Uterus (tissue), 4 donors: Measurements from ENCODE around the gene CADM3. TPM values are rescaled to one million over a fixed set of nuclear protein-coding genes. Genes with fewer than 3 reads are reported as not detected.

ENCODE experiments used
- DNase-seq, 2 donors: peaks; one replicate each; pipeline ENCODE4 v3.0.0-alpha.2; 2019 to 2020
- H3K27ac ChIP-seq, 2 donors: fragments of 200-600 bp; sonication (generic); 1 replicate in 1 of 2; 2 replicates in 1 of 2; pipeline ENCODE4 v1.5.1; 2016 to 2018
- H3K27me3 ChIP-seq, 2 donors: fragments of 200-600 bp; sonication (generic); one replicate each; pipeline ENCODE4 v1.5.1; 2018 to 2019; ENCODE audit warnings: control low read depth in 1 of 2
- H3K36me3 ChIP-seq, 2 donors: fragments of 200-600 bp; sonication (generic); one replicate each; pipeline ENCODE4 v1.5.1; 2019; ENCODE audit warnings: control low read depth in 1 of 2
- H3K4me1 ChIP-seq, 2 donors: fragments of 200-600 bp; sonication (generic); one replicate each; pipeline ENCODE4 v1.5.1; 2018 to 2019; ENCODE audit warnings: control low read depth in 1 of 2
- H3K4me3 ChIP-seq, 2 donors: fragments of 200-600 bp; sonication (generic); 1 replicate in 1 of 2; 2 replicates in 1 of 2; pipeline ENCODE4 v1.5.1; 2018 to 2019; ENCODE audit warnings: mild to moderate bottlenecking in 1 of 2
- H3K9me3 ChIP-seq, 2 donors: fragments of 200-600 bp; sonication (generic); one replicate each; pipeline ENCODE4 v1.5.1; 2019; ENCODE audit warnings: control low read depth in 1 of 2
- CTCF ChIP-seq, 4 experiments: fragments of 200-600 bp in 2 of 4; fragments of 450-650 bp in 2 of 4; sonication (generic) in 2 of 4; IDR thresholded peaks; one replicate each; pipeline ENCODE4 v1.5.1; 2016 to 2019; ENCODE audit warnings: antibody characterized with exemption in 4 of 4, mild to moderate bottlenecking in 2 of 4, moderate library complexity in 1 of 4
- POLR2A ChIP-seq, 2 donors: fragments of 450-650 bp; IDR thresholded peaks; one replicate each; pipeline ENCODE4 v1.6.1; 2016; ENCODE audit warnings: antibody characterized with exemption in 2 of 2, mild to moderate bottlenecking in 1 of 2, moderate library complexity in 1 of 2
- intact Hi-C: fragments of 100-400 bp; cut with DNase I; formaldehyde crosslinking; loops from one replicate; pipeline ENCODE4 v1.15.1; 2023; ENCODE audit warnings: low total_unique reads
- total RNA-seq, 4 donors: library from RNA; depleted of rRNA in 3 of 4; stranded (reverse); fragments of >200 nt in 3 of 4; gene quantifications; one replicate each; pipeline versions ENCODE4 v1.1.0 to v1.2.4, GENCODE V29; 2014 to 2023
- donor health status: DM: yes; HTN: yes; CAD: no.

CADM3 gene
- total RNA-seq, 4 donors from 2014 or later = 2.7 to 8.8 (median 5.6) TPM; not detected in 1

DNA sequence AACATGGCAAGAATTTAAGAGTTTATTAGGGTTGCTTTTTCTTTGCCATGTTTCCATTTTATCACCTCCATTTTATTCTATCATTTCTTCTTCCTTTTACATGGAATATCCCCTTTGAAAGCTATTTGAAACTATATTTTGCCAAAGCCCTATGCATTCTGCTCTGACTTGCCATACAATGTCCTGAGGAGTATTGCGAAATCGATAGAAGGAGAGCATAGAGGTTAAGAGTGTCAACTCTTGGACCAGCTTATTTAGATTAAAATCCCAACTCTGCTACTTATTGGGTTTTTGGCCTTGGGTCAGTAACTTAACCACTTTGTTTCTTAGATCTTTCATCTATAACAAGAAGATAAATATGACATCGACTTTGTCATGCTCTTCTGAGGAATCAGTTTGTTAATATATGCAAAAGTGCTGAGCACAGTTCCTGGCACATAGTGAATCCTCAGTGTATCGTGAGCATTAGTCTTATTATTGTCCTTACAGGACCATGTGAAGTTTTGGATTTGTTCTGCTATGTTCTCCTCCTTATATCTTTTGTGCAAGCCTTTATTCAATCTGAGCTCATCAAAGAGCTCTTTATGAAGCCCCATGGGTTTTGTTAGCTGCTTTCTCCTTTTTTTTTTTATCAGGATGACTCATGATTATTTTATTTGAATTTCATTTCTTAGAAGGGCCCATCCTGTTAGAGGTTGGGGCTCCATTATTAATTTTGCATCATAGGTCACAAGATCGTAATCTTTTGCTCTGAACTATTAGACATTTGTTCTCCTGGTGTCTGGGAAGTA, 50.9 kb downstream of the CADM3 start:
- intact Hi-C loops = no loop called here
- H3K4me1 ChIP-seq = no peaks in the 10 kb centered on the region
- H3K4me3 ChIP-seq = no peak overlapping the region
- no peaks in the 10 kb centered on the region for H3K36me3 ChIP-seq
- DNase-seq = no peak
- no peaks in the 10 kb centered on the region for H3K27me3 ChIP-seq
- TF ChIP-seq CTCF (IDR thresholded peaks at IDR 0.05) = no peak
- no peak overlapping the region for H3K27ac ChIP-seq
- H3K9me3 ChIP-seq = no peaks in the 10 kb centered on the region

DNA sequence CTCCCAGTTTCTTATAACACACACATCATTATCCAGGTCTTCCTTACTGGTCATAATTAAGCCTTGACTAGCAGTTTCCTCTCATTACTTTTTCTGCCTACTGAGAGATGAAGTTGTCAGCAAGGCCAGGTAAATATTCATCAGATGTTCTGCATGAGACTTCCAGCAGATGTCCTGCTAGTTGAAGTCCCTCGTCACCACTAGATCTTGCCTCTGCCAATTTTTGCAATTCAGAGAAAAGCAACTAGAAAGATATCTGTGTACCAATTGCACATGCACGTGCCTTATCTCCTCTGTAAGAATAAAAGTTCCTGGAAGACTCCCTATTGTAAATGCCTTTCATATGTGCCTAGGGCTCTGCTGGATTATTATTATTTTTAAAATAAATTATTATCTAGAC, 51.6 kb downstream of the CADM3 start:
- no peaks in the 10 kb centered on the region for H3K27me3 ChIP-seq
- H3K4me1 ChIP-seq = no peaks in the 10 kb centered on the region
- no peaks in the 10 kb centered on the region for H3K9me3 ChIP-seq
- no peak overlapping the region for H3K4me3 ChIP-seq
- no peak overlapping the region for H3K27ac ChIP-seq
- no peak for DNase-seq
- intact Hi-C loops = no loop called here
- H3K36me3 ChIP-seq = no peaks in the 10 kb centered on the region
- no peak for TF ChIP-seq POLR2A (IDR thresholded peaks at IDR 0.05)
- TF ChIP-seq CTCF (IDR thresholded peaks at IDR 0.05) = no peak

GRCh38 chr1:159228554-159228953, 57.1 kb downstream of the CADM3 start:
- intact Hi-C loops = no loop called here
- TF ChIP-seq CTCF (IDR thresholded peaks at IDR 0.05) (no peak), POLR2A (IDR thresholded peaks at IDR 0.05) (no peak)
- Histone ChIP-seq H3K27ac (no peak overlapping the region), H3K27me3 (no peaks in the 10 kb centered on the region), H3K4me1 (no peaks in the 10 kb centered on the region), H3K4me3 (no peak overlapping the region), H3K9me3 (no peaks in the 10 kb centered on the region), H3K36me3 (no peaks in the 10 kb centered on the region)
- no peak for DNase-seq

- no peaks in the 10 kb centered on the region for H3K27me3 ChIP-seq
- TF ChIP-seq POLR2A (IDR thresholded peaks at IDR 0.05) = no peak
- TF ChIP-seq CTCF (IDR thresholded peaks at IDR 0.05) = no peak
- H3K27ac ChIP-seq = no peak overlapping the region
- H3K4me3 ChIP-seq = no peak overlapping the region
- no peaks in the 10 kb centered on the region for H3K4me1 ChIP-seq
- DNase-seq = no peak
- H3K9me3 ChIP-seq = no peaks in the 10 kb centered on the region
- no peaks in the 10 kb centered on the region for H3K36me3 ChIP-seq
- intact Hi-C loops = no loop called here
Measured at GRCh38 chr1:159229260-159229885, 58.0 kb downstream of the CADM3 start.

- Histone ChIP-seq H3K27ac (no peak overlapping the region), H3K4me1 (no peaks in the 10 kb centered on the region), H3K27me3 (no peaks in the 10 kb centered on the region), H3K4me3 (no peak overlapping the region), H3K9me3 (no peaks in the 10 kb centered on the region), H3K36me3 (no peaks in the 10 kb centered on the region)
- DNase-seq = no peak
- intact Hi-C loops = no loop called here
- no peak for TF ChIP-seq POLR2A (IDR thresholded peaks at IDR 0.05)
- no peak for TF ChIP-seq CTCF (IDR thresholded peaks at IDR 0.05)
Measured at GRCh38 chr1:159229896-159230295, 58.5 kb downstream of the CADM3 start.
